Fibroblast of upper back skin (primary cell): ENCODE results near the gene KCNQ4.
A peak's percentile ranks its signal among the peaks of the same experiment; 100 is the strongest.

Experiments
- DNase-seq: peaks from one replicate; pipeline ENCODE4 v3.0.0-alpha.2; 2013

KCNQ4 gene

DNA sequence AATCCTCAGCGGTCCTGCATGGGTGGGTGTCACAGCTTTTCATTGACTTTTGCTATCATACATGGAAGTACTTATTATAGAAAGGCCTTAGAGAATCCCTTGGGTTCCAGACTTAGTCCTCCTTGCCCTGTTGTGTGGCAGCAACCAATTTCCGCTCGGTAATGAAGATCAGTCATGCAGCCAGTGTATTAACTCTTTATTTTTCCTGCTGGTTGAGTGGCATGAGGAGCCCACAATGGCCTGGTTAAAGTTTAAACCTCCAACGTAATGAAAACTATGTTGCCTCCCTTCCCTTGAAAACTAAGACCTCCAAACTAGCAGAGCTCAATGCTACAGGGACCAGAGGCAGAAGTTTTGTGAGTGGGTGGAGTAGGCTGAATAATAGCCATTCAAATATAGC, 58.6 kb downstream of the KCNQ4 start:
- DNase-seq: no peak

- no peak for DNase-seq
Observed at GRCh38 chr1:40842691-40843090, 59.1 kb downstream of the KCNQ4 start.

DNA sequence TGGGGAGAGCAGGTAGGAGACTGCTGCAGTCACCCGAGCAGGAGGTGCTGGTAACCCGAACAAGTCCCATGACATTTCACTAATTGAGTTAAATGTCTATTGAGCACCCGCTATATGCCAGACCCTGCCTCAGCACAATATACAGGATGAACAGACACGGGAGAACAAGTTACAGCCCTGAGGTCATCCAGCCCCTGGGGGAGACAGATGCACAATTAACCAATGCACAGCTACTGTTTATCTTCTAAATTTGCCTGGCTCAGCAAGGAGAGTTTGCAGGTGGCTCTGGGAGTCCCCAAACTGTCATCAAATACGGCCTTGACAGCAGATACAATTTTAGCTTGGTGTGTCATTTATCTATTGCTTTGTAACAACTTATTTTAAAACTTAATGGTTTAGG, 60.5 kb downstream of the KCNQ4 start:
- DNase-seq: no peak

- DNase-seq: no peak
Observed at GRCh38 chr1:40844887-40845878, 61.6 kb downstream of the KCNQ4 start.

- DNase-seq: no peak
Observed at GRCh38 chr1:40845895-40846294, 62.3 kb downstream of the KCNQ4 start.

DNA sequence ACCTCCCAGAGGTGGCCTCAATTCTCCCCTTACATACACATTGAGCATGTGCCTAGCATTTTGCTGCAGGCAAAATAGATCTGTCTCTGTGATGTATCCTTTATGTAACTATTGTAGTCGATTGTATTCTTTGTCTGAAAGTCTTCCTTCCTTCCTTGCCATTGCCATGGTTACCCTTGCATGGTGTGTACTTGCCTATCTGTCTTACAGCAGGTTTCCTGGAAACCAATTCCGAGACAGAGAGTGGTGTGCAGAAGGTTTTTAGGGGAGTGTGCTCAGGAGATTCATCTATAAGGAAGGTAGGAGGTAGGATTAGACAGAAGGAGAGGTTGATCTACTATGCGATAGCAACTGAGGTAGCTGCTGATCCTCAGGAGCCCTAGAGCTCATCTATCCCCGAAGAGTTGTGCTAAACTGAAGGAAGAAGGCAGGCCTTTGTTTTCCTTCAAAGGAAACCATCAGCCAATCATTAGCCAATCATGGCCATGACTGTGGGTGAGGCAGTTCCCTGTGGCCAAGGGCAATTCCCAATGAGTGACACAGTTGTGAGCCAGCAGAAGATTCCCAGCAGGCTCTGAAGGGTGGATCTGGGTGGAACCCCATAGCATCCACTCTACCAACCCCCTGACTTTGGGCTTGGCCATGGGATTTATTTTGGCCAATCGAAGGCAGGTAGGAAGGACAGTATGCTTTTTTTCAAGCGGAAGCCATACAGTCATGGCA, 63.6 kb downstream of the KCNQ4 start:
- no peak for DNase-seq

- peak; percentile 74 for DNase-seq
Observed at GRCh38 chr1:40848530-40849189, 65.1 kb downstream of the KCNQ4 start.

- DNase-seq: peak; percentile 51
Observed at GRCh38 chr1:40849801-40850592, 66.4 kb downstream of the KCNQ4 start.

- no peak for DNase-seq
Observed at GRCh38 chr1:40851643-40852042, 68.1 kb downstream of the KCNQ4 start.

DNA sequence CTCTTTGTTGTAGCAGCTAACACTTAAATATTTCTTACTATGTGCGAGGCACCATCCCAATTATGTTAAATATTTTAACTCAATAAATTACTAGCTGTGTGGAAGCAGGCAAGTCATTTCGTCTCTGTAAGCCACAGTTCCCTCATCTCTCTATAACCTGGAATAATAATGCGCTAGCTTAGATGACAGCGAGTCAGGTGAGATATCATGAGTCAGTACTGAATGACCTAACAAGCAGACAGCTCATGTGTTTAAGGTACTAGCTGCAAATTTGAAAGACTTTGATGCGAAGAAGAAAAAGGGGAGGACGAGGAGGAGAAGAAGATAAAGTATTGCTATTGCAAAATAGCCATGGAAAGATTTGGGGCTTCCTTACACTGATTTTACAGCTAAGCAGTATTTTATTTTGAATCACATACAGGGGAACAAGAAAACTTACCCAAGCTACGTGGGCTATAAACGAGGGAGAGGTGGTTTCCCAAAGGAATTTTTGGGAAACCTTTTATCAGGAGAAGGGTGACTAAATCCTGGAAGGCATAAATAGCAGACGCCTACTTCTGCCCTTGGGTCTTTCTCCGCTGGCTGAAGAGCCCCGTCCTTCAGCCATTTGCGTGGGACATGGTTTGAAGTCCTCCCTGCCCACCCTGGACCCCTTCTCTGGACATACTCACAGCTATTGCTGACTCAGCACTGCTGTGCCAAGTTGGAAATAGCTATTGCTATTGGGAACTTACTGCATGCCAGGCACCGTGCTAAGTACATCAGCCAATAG, 69.7 kb downstream of the KCNQ4 start:
- DNase-seq: no peak

GRCh38 chr1:40853885-40854170, 70.2 kb downstream of the KCNQ4 start:
- no peak for DNase-seq

DNA sequence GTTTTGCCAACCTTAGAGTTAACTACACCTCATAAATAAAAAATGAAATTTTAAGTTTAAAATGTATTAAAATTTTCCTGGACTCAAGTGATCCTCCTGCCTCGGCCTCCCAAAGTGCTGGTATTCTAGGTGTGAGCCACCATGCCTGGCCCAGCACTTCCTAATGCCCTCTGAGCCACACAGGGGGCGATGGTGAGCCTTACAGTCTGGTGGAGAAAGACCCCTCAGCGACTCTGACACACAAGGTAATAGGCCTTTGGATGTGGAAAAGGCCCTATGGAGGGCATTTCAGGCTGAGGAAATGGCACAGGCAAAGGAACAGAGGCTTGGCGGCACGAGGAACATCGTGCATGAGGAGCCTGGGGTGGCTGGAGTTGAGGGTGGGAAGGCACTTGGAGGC, 71.9 kb downstream of the KCNQ4 start:
- no peak for DNase-seq

DNA sequence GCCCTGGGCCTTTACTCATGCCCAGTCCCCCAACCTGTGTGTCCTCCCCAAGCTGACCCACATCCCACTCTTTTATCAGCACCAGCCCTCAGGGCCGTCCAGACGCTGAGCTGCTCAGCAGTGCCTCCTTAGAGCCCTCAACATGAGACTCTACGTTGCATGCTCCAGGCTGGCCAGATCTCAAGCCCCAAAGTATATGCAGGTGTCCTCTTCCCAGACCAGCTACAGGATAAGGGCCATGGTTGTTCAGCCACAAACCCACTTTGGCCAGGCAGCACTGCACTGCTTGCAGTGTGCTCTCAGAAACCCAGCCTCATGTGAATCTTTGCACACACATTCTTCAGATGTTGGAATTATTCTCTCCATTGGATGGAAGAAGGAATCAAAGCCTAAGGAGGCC, 72.5 kb downstream of the KCNQ4 start:
- DNase-seq: no peak

DNA sequence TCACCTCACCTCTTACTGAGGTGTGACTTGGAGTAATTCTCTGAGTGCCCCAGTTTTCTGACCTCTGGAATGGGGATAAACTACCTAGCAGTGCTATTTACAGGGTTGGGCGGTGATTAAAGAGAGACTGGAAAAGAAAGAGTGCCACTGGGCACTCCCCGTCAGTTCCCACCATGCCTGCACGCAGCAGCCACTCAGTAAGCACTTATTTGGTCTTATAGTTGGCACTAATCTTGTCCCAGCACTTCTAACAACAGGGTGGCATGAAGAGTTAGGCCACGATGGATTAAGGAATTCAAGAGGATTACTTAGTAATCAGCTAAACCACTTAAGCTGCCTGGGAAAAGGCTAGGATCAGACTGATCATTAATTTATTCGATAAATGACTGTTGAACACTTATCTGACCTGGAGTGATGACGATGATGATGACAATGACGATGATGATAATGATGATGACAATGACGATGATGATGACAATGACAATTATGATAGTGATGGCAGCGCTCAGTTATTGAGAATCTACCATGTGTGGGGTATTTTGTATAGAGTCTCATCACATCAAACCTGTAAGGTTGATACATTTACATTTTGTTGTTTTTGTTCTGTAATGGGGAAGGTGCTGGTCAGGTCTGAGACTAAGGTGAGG, 73.2 kb downstream of the KCNQ4 start:
- no peak for DNase-seq

DNA sequence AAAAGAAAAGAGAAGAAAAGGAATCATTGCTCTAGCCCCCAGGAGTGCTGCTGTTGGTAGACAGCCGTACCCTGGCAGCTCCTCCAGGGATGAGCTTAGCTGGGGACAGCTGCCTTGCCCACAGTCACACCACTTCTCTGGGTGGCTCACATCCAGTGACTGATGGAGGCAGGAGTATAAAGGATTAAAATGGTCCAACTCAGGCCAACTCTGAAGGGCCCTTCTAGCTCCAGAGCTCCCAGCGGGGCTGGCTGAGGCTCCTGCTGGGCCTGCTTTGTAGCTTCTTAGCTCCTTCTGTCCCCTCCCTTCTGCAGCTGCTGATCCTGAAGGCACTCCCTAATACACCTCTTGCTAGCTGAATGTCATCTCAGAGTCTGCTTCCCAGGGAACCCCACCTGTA, 74.2 kb downstream of the KCNQ4 start:
- no peak for DNase-seq

GRCh38 chr1:40858856-40859416, 75.3 kb downstream of the KCNQ4 start:
- DNase-seq: no peak

- no peak for DNase-seq
Observed at GRCh38 chr1:40860706-40861223, 77.2 kb downstream of the KCNQ4 start.

DNA sequence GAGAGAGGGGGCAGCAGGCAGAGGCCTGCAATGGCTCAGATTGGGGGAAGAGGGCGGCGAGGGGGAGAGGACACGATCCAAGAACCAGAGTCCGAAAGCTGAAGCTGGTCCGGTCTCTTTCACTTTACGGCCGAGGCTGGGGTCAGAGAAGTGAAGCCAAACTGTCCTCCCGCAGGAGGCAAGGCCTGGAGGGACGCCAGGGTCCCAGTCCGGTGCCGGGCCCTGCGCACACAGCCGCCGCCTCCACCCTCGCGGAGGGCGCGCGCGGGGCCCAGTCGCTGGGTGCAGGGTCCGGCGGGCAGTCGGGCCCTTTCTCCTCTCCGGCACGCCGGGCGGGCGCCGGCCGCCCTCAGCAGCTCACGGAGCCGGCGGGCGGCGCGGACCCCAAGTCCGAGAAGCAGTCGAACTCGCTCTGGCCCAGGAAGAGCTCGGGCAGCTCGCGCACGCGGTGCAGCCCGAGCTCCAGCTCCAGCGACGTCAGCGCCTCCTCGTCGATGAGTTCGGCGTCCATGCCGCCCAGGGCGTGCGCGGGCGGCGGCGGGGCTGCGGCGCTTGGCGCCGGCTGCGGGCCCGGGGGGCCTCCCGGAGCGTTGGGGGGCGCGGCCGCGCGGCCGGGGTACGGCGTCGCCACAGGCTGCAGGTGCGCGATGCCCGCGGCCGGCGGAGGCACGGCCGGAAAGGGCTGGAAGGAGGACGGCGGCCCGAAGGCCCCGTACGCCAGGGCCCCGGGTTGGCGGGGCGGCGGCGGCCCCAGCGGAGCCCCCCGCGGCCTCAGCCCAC, 77.8 kb downstream of the KCNQ4 start:
- peak; percentile 31 for DNase-seq

DNA sequence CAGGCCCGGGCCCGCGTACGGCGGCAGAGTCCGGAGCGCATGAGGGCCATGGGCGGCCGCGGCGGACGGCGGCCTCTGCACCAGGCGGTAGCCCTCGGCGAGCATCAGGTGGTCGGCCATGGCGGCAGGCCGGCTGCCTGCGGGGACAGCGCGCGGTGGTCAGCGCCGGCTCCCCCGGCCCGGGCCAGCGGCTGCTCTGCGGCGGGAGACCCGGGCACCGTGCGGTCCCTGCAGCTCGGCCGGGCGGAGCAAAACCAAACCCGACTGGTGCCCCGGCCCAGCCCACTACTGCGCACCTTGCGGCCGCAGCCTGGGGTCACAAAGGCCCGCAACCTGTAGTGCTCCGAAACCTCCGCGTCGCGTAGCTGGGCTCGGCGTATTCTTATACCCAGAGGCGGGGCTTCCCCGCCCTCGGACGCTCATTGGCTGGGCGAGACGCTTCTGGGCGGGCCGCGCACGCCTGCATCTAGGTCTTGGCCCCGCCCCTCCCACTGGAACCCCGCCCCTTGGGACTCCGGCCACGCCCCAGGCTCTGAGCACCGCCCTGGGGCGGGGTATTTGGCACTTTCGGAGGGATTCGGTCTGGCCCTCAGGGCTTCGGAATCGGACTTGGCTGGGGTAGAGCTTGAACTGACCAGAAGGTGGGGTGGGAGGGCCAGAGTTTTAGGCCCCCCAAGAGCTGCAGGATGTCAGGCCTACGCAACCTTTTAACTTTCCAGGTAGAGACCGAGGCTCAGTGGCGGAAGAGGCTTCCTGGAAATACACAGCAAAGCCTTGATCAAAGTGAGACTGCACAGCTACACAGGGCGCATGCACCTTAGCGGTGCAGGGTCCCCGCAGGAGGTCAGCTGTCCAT, 78.6 kb downstream of the KCNQ4 start, which contains the start of gene CITED4:
TSS of gene CITED4 (minus strand) at position 356 of the 856 bp plus-strand sequence. CDS start at position 120, 236 bp downstream.
- peak; percentile 90 for DNase-seq
